ENCODE measurements around the gene PEF1.

Gene PEF1, protein sequence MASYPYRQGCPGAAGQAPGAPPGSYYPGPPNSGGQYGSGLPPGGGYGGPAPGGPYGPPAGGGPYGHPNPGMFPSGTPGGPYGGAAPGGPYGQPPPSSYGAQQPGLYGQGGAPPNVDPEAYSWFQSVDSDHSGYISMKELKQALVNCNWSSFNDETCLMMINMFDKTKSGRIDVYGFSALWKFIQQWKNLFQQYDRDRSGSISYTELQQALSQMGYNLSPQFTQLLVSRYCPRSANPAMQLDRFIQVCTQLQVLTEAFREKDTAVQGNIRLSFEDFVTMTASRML

DNA sequence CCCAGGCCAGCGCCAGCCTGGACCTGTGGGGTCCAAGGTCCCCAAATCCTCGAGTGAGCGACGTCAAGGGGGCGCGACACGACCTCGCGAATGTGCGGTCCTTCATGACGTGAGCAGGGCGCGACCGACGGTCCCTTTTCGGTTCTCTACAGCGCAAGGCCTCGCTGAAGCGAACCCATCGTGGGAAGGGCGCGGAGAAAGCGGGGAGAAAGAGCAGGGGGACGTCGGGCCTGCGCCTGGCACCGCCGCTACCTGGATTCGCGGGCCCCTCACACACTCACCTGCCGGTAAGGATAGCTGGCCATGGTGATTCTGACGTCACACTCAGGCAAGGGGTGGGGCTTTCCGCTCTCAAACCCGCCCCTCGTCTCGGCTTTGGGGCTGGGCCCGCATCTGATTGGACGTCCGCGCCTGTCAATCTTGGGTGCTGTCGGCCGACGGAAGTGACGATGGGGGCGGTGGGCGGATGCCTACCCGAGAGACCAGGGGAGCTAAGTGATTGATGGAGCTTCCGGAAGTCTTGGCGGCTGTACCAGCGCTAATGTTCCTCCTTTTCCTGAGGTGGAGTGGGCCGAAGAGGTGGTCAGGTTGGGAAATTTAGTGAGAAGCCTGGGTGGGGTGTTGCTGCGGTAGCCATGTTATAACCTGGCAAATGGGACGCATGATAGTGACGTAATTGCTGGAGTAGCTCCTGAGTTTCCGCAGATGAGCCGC lies at the start of gene PEF1:
Gene PEF1, minus strand, starts transcription at position 317 of the 714 bp plus-strand sequence. Its CDS starts 12 bp downstream, at position 305.
- peak; percentile 94 for DNase-seq (ENCODE audit: extremely low read depth, low read depth)
- TF ChIP-seq, protein P1, sequence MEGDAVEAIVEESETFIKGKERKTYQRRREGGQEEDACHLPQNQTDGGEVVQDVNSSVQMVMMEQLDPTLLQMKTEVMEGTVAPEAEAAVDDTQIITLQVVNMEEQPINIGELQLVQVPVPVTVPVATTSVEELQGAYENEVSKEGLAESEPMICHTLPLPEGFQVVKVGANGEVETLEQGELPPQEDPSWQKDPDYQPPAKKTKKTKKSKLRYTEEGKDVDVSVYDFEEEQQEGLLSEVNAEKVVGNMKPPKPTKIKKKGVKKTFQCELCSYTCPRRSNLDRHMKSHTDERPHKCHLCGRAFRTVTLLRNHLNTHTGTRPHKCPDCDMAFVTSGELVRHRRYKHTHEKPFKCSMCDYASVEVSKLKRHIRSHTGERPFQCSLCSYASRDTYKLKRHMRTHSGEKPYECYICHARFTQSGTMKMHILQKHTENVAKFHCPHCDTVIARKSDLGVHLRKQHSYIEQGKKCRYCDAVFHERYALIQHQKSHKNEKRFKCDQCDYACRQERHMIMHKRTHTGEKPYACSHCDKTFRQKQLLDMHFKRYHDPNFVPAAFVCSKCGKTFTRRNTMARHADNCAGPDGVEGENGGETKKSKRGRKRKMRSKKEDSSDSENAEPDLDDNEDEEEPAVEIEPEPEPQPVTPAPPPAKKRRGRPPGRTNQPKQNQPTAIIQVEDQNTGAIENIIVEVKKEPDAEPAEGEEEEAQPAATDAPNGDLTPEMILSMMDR (IDR thresholded peaks at IDR 0.05; ENCODE audit: low read depth, low read length) = no peak

DNA sequence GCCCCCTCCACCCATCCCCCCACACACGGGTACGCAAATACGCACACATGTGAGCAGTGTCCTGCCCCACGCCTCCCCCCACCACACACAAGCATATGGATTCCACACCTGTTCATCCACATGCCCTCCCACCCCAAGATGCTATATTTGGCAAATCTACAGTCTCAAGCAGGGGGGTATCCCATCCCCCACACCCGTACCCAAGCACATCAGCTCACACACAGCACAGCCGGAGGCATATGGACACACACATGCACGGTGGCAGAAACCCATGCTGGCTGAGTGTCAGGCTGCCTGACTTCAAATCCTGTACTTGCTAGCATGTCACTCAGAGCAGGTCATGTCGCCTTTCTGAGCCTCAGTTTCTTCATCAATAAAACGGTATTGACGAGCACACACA lies 48.6 kb upstream of the PEF1 start:
- TF ChIP-seq, protein P1 (IDR thresholded peaks at IDR 0.05; ENCODE audit: low read depth, low read length) = no peak
- DNase-seq (ENCODE audit: extremely low read depth, low read depth) = no peak

DNA sequence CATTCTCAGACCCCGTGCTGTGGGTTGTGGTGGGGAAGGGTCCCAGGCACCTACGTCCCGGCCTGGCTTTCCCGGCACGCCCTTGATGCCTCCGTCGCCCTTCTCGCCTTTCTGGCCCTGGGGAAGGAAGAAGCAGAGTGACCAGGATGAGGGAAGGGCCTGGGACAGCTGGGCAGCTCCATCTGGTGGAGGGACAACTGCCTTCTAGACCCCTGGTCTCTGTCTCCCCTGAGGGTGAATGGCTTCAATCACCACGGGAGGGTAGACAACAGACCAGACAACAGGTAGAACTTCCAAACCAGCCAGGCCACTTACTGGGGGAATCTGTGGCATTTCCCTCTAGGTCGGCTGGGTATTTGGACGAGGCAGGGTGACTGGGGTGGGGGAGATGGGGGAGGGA lies 47.3 kb upstream of the PEF1 start:
- TF ChIP-seq, protein P1 (IDR thresholded peaks at IDR 0.05; ENCODE audit: low read depth, low read length) = no peak
- no peak for DNase-seq (ENCODE audit: extremely low read depth, low read depth)

GRCh38 chr1:31691446-31691845 lies 46.8 kb upstream of the PEF1 start:
- no peak for DNase-seq (ENCODE audit: extremely low read depth, low read depth)
- TF ChIP-seq, protein P1 (IDR thresholded peaks at IDR 0.05; ENCODE audit: low read depth, low read length) = no peak

- TF ChIP-seq, protein P1 (IDR thresholded peaks at IDR 0.05; ENCODE audit: low read depth, low read length) = no peak
- DNase-seq (ENCODE audit: extremely low read depth, low read depth) = no peak
Observed at GRCh38 chr1:31690921-31691320, 46.2 kb upstream of the PEF1 start.

- TF ChIP-seq, protein P1 (IDR thresholded peaks at IDR 0.05; ENCODE audit: low read depth, low read length) = no peak
- peak; percentile 75 for DNase-seq (ENCODE audit: extremely low read depth, low read depth)
Observed at GRCh38 chr1:31689854-31690253, 45.2 kb upstream of the PEF1 start.

DNA sequence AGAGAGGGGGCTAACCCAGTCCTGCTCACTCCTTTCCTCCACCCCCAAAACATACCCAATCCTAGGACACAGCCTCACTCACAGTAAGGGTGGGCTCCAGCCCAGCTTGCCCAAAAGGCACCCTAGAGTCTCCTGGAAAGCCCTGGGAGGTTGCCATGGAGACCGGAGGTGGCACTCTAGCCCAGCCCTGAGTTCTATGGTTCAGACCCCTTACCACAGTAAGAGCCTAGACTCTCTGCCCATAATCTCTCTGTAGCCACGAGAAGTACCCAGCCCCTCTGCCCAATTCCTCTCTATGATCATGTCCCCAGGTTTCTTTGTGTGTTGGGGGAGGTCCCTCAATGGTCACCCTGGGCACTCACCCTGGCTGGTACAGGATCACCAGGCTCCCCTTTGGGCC lies 44.7 kb upstream of the PEF1 start:
- no peak for DNase-seq (ENCODE audit: extremely low read depth, low read depth)
- TF ChIP-seq, protein P1 (IDR thresholded peaks at IDR 0.05; ENCODE audit: low read depth, low read length) = no peak
